DND-41 (cell line): Measurements from ENCODE around the gene NSG1.

Experiments
- ATAC-seq: fragments of 200-7000 bp; cut with Tn5 transposase; 3 replicates; pipeline ENCODE4 v1.9.1; 2021; ENCODE audit warnings: low read depth; ENCODE audit not compliant: insufficient read depth
- DNase-seq: peaks from one replicate; pipeline ENCODE4 v3.0.0-alpha.2; 2020
- H2AFZ ChIP-seq: 2 replicates; pipeline ENCODE4 v1.6.0; 2012; ENCODE audit warnings: low read depth, low read length
- H3K27ac ChIP-seq: 2 replicates; pipeline ENCODE4 v1.5.1; 2012; ENCODE audit warnings: low read length, inconsistent platforms
- H3K27me3 ChIP-seq: fragments of 200-600 bp; sonication (generic); 2 replicates; pipeline ENCODE4 v1.6.0; 2012; ENCODE audit warnings: low read length, mild to moderate bottlenecking, inconsistent platforms; ENCODE audit not compliant: insufficient read depth, poor library complexity
- H3K36me3 ChIP-seq: 2 replicates; pipeline ENCODE4 v1.5.1; 2012; ENCODE audit warnings: low read length, inconsistent platforms; ENCODE audit not compliant: insufficient read depth
- H3K4me1 ChIP-seq: 2 replicates; pipeline ENCODE4 v1.5.1; 2012; ENCODE audit warnings: mild to moderate bottlenecking, low read length; ENCODE audit not compliant: insufficient read depth
- H3K4me2 ChIP-seq: 2 replicates; pipeline ENCODE4 v1.6.0; 2012; ENCODE audit warnings: mild to moderate bottlenecking, moderate library complexity, low read length, inconsistent platforms; ENCODE audit not compliant: insufficient read depth
- H3K4me3 ChIP-seq, 2 experiments: fragments of 200-600 bp in 1 of 2; shearing (Covaris generic) in 1 of 2; 2 replicates each; pipeline ENCODE4 v1.5.1; 2012 to 2016; ENCODE audit warnings: inconsistent platforms in 2 of 2, low read length in 2 of 2, mild to moderate bottlenecking in 2 of 2, low read depth in 1 of 2, moderate library complexity in 1 of 2
- H3K79me2 ChIP-seq: 2 replicates; pipeline ENCODE4 v1.6.0; 2012; ENCODE audit warnings: low read length, inconsistent platforms; ENCODE audit not compliant: insufficient read depth
- H3K9ac ChIP-seq: 2 replicates; pipeline ENCODE4 v1.6.0; 2012; ENCODE audit warnings: low read depth, mild to moderate bottlenecking, inconsistent platforms, low read length, moderate library complexity
- H3K9me3 ChIP-seq: 2 replicates; pipeline ENCODE4 v1.5.1; 2012; ENCODE audit warnings: low read length, moderate library complexity, mild to moderate bottlenecking, inconsistent platforms; ENCODE audit not compliant: insufficient read depth, severe bottlenecking
- H4K20me1 ChIP-seq: 2 replicates; pipeline ENCODE4 v1.6.0; 2012; ENCODE audit warnings: low read length; ENCODE audit not compliant: insufficient read depth
- EZH2 ChIP-seq: IDR thresholded peaks from 3 replicates; pipeline ENCODE4 v1.6.1; 2012; ENCODE audit warnings: borderline replicate concordance, low read depth, mild to moderate bottlenecking, moderate library complexity, low read length, inconsistent platforms; ENCODE audit not compliant: severe bottlenecking
- TF ChIP-seq, protein P1 (sequence below): IDR thresholded peaks from 2 replicates; pipeline ENCODE4 v1.5.1; 2012; ENCODE audit warnings: borderline replicate concordance, low read length, moderate library complexity, mild to moderate bottlenecking; ENCODE audit not compliant: poor library complexity, severe bottlenecking; ENCODE audit errors: extremely low read depth

Gene NSG1

DNA sequence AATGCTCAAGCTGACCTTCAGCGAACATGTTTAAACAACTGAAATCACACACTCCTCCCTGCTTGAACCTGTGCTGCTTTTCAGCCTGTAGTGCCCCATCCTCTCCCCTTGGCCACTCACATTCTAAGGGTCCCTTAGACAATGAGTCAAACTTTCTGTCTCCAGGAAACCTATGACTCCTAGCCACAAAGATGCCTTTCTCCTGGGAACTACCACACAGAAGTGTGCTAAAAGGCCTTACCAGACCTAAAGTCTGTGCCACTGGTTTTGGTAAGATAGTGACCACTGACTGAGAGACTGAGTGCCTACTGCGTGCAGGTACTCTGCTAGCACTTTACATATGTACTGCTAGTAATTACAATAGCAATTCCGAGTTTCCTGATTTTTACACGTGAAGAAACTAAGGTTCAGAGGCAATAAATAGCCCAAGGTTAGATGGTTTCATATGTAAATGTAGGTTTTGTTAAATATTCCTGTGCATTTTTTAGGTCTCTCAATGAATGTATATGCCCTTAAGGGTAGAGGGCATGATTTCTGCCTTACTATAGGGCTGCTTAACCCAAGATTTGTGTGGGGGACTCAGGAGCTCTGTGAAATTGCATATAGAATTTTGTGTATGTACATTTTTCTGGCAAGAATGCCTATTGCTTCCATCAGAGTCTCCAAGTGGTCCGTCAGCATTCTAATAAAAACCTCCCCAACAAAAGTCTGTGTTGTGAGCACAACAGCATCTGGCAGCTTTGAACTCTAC, 71.1 kb downstream of the NSG1 start:
- no peak for DNase-seq

DNA sequence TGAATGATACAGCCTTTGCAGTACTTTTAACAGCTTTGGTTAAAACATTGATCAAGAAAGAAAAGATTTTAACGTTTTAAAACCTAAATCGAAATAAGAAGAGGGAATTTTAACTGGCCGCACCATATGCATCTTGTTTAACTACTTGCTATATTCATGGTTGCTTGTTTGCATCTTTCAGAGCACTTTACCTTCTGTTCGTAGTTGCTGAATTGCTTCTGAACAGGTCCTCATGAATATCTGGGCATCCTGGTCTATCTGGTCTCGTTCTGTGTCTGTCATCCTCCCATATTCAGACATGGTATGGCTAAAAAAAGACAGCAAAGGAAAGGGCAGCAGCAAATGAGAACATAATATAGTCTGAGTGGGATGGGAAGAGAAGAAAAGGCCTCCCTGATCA, 72.3 kb downstream of the NSG1 start:
- Histone ChIP-seq H3K9me3 (no peaks in the 10 kb centered on the region), H3K4me1 (peaks cover 15% of the 10 kb centered on the region), H3K27ac (no peak overlapping the region), H3K9ac (no peak overlapping the region), H2AFZ (no peak overlapping the region), H3K79me2 (no peaks in the 10 kb centered on the region), H3K4me2 (no peak overlapping the region), H3K36me3 (peaks cover 53% of the 10 kb centered on the region), H3K27me3 (no peaks in the 10 kb centered on the region), H3K4me3 (no peak overlapping the region), H4K20me1 (no peaks in the 10 kb centered on the region)
- DNase-seq (no peak), ATAC-seq (no peak)
- TF ChIP-seq EZH2 = no peak
- TF ChIP-seq, protein P1, sequence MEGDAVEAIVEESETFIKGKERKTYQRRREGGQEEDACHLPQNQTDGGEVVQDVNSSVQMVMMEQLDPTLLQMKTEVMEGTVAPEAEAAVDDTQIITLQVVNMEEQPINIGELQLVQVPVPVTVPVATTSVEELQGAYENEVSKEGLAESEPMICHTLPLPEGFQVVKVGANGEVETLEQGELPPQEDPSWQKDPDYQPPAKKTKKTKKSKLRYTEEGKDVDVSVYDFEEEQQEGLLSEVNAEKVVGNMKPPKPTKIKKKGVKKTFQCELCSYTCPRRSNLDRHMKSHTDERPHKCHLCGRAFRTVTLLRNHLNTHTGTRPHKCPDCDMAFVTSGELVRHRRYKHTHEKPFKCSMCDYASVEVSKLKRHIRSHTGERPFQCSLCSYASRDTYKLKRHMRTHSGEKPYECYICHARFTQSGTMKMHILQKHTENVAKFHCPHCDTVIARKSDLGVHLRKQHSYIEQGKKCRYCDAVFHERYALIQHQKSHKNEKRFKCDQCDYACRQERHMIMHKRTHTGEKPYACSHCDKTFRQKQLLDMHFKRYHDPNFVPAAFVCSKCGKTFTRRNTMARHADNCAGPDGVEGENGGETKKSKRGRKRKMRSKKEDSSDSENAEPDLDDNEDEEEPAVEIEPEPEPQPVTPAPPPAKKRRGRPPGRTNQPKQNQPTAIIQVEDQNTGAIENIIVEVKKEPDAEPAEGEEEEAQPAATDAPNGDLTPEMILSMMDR = no peak

More for the DNA sequence above, 71.1 kb downstream of the NSG1 start:
- H3K27me3 ChIP-seq = no peaks in the 10 kb centered on the region
- H4K20me1 ChIP-seq = no peaks in the 10 kb centered on the region
- TF ChIP-seq EZH2 = no peak
- TF ChIP-seq, protein P1 = no peak
- no peak overlapping the region for H3K4me3 ChIP-seq
- peaks cover 59% of the 10 kb centered on the region for H3K36me3 ChIP-seq
- H2AFZ ChIP-seq = no peak overlapping the region
- H3K27ac ChIP-seq = no peak overlapping the region
- H3K4me1 ChIP-seq = peaks cover 15% of the 10 kb centered on the region
- H3K9ac ChIP-seq = no peak overlapping the region
- no peak for ATAC-seq
- H3K79me2 ChIP-seq = no peaks in the 10 kb centered on the region
- H3K9me3 ChIP-seq = no peaks in the 10 kb centered on the region
- no peak overlapping the region for H3K4me2 ChIP-seq

DNA sequence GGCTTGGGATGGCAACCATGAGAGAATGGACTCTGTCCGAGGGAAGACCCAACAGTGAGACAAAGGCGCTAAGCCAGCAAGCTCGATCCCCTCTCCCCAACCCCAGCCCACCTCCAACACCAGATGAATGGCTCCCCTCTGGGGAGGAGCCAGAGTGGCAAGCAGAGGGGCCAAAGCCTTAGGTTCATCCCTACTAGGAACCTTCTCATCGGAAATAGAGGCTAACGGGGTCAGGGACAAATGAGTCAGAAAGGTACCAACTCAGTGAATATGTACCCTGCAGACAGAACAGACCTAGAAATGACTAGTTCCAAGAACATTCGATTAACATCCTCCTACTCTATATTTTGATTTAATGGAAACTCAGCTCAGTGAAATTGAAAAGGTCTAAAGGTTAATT, 73.9 kb downstream of the NSG1 start:
- Histone ChIP-seq H3K36me3 (peaks cover 44% of the 10 kb centered on the region), H4K20me1 (no peaks in the 10 kb centered on the region), H3K9me3 (no peaks in the 10 kb centered on the region), H3K4me1 (peaks cover 15% of the 10 kb centered on the region), H3K79me2 (no peaks in the 10 kb centered on the region), H3K4me3 (no peak overlapping the region), H2AFZ (no peak overlapping the region), H3K9ac (no peak overlapping the region), H3K4me2 (no peak overlapping the region), H3K27ac (no peak overlapping the region), H3K27me3 (no peaks in the 10 kb centered on the region)
- no peak for DNase-seq
- TF ChIP-seq, protein P1 = no peak
- TF ChIP-seq EZH2 = no peak
- no peak for ATAC-seq

DNA sequence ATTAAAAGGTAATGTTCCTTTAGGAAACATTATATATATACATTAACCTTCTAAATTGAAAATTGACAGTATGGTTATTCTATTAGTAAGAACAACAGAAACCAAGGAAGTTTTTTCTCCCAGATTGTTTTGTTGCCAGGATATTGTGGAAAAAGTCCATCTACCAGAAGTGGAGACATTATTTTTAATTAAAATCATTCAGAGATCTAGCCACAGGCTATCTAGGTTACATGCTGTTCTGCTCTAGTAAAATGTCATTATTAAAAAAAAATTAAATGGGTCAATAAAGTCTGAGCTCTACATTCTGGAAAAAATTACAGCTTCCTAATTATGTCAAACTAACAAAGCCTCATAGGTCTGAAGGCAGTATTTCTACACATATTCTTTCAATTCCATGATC, 74.3 kb downstream of the NSG1 start:
- H3K4me1 ChIP-seq = peaks cover 15% of the 10 kb centered on the region
- no peak overlapping the region for H3K9ac ChIP-seq
- H3K27me3 ChIP-seq = no peaks in the 10 kb centered on the region
- peaks cover 44% of the 10 kb centered on the region for H3K36me3 ChIP-seq
- H2AFZ ChIP-seq = no peak overlapping the region
- DNase-seq = no peak
- no peak for TF ChIP-seq EZH2
- TF ChIP-seq, protein P1 = no peak
- no peaks in the 10 kb centered on the region for H3K9me3 ChIP-seq
- H3K79me2 ChIP-seq = no peaks in the 10 kb centered on the region
- no peak for ATAC-seq
- no peak overlapping the region for H3K27ac ChIP-seq
- no peak overlapping the region for H3K4me3 ChIP-seq
- H4K20me1 ChIP-seq = no peaks in the 10 kb centered on the region
- no peak overlapping the region for H3K4me2 ChIP-seq
